Caco-2 (cell line): ENCODE data around the gene SLC25A52. TPM values are rescaled to one million over a fixed set of nuclear protein-coding genes. Genes with fewer than 3 reads are reported as not detected.

ENCODE experiments used
- BruUV-seq: library from RNA; stranded (reverse); fragments of 400-500 nt; replicated peaks from 2 replicates; lab custom pipeline; 2021; lab: Mats Ljungman, UMichigan
- CTCF ChIA-PET: fragments of 300-600 bp; sonication (Branson Sonifier 250); formaldehyde crosslinking; loops from one replicate; lab custom pipeline; 2022; ENCODE audit warnings: antibody characterized with exemption; lab: Charles Lee
- POLR2A ChIA-PET: fragments of 300-600 bp; sonication (Branson Sonifier 250); formaldehyde crosslinking; loops from one replicate; lab custom pipeline; 2022; ENCODE audit warnings: antibody characterized with exemption; lab: Charles Lee
- DNase-seq, 2 experiments: peaks; one replicate each; pipeline versions ENCODE4 v3.0.0 to v3.0.0-alpha.2; 2020 to 2022
- H3K27me3 ChIP-seq: replicated peaks from 2 replicates; pipeline ENCODE4 v1.6.0; 2011; ENCODE audit warnings: low read length; ENCODE audit not compliant: control insufficient read depth, insufficient read depth
- H3K36me3 ChIP-seq: 2 replicates; pipeline ENCODE4 v1.5.1; 2011; ENCODE audit warnings: low read length; ENCODE audit not compliant: control insufficient read depth, insufficient read depth
- H3K4me1 ChIP-seq: fragments of 250-450 bp; sonication (Bioruptor Pico); 2 replicates; pipeline ENCODE4 v1.5.1; 2020; ENCODE audit warnings: mild to moderate bottlenecking
- H3K4me3 ChIP-seq: 2 replicates; pipeline ENCODE4 v1.5.1; 2011; ENCODE audit warnings: low read depth, mild to moderate bottlenecking, control low read depth, low read length
- H3K9me3 ChIP-seq: fragments of 250-450 bp; sonication (Bioruptor Pico); 2 replicates; pipeline ENCODE4 v1.5.1; 2020; ENCODE audit warnings: mild to moderate bottlenecking, moderate library complexity
- H3K27ac Mint-ChIP-seq: one replicate; pipeline ENCODE4 v1.8.0; 2022; ENCODE audit warnings: mixed read lengths; ENCODE audit not compliant: unreplicated experiment
- H3K27me3 Mint-ChIP-seq: one replicate; pipeline ENCODE4 v1.8.0; 2022; ENCODE audit warnings: mixed read lengths; ENCODE audit not compliant: insufficient read depth, unreplicated experiment
- H3K36me3 Mint-ChIP-seq: one replicate; pipeline ENCODE4 v1.8.0; 2022; ENCODE audit warnings: mild to moderate bottlenecking, mixed read lengths; ENCODE audit not compliant: insufficient read depth, unreplicated experiment
- H3K4me1 Mint-ChIP-seq: one replicate; pipeline ENCODE4 v1.8.0; 2022; ENCODE audit warnings: low read depth, mixed read lengths; ENCODE audit not compliant: unreplicated experiment
- H3K4me3 Mint-ChIP-seq: one replicate; pipeline ENCODE4 v1.8.0; 2022; ENCODE audit warnings: mild to moderate bottlenecking, moderate library complexity, mixed read lengths; ENCODE audit not compliant: unreplicated experiment
- H3K9me3 Mint-ChIP-seq: one replicate; pipeline ENCODE4 v1.8.0; 2022; ENCODE audit warnings: mixed read lengths; ENCODE audit not compliant: unreplicated experiment
- CTCF ChIP-seq, 2 experiments: fragments of 200-600 bp in 1 of 2; IDR thresholded peaks; 1 replicate in 1 of 2; 2 replicates in 1 of 2; pipeline versions ENCODE4 v1.5.1 to v1.8.0; 2011 to 2022; ENCODE audit warnings: antibody characterized with exemption in 1 of 2, control low read depth in 1 of 2, inconsistent platforms in 1 of 2, low read depth in 1 of 2, low read length in 1 of 2, mild to moderate bottlenecking in 1 of 2, moderate library complexity in 1 of 2; ENCODE audit not compliant: insufficient read depth in 1 of 2, severe bottlenecking in 1 of 2, unreplicated experiment in 1 of 2
- intact Hi-C: fragments of 100-400 bp; cut with micrococcal nuclease; formaldehyde crosslinking; loops from one replicate; pipeline ENCODE4 v1.10.0; 2022; ENCODE audit not compliant: unreplicated experiment
- total RNA-seq: library from RNA; stranded (reverse); gene quantifications from 2 replicates; pipeline ENCODE4 v1.2.3, GENCODE V29; 2022

SLC25A52 gene
- total RNA-seq, 1 experiment from 2014 or later = not detected

GRCh38 chr18:31710826-31711225 is 49.9 kb downstream of the SLC25A52 start:
- H3K27me3 Mint-ChIP-seq = no peaks in the 10 kb centered on the region
- H3K36me3 Mint-ChIP-seq = no peaks in the 10 kb centered on the region
- no TSS peak for BruUV-seq
- Histone ChIP-seq H3K9me3 (no peaks in the 10 kb centered on the region), H3K4me1 (no peaks in the 10 kb centered on the region), H3K36me3 (no peaks in the 10 kb centered on the region), H3K27me3 (no peaks in the 10 kb centered on the region), H3K4me3 (no peak overlapping the region)
- intact Hi-C loops = loop anchor here (1.0 kb wide), 1 partner anchor 108 kb away; no protein-coding TSS in a partner anchor
- no peak overlapping the region for H3K4me3 Mint-ChIP-seq
- TF ChIP-seq CTCF (IDR thresholded peaks at IDR 0.05; ENCODE audit: insufficient read depth in 1 of 2, low read depth in 1 of 2, low read length in 1 of 2, severe bottlenecking in 1 of 2, unreplicated experiment in 1 of 2) = peak in 1 of 2 experiments; percentile 1
- ChIA-PET CTCF (no interaction called here), POLR2A (no interaction called here)
- H3K9me3 Mint-ChIP-seq = no peaks in the 10 kb centered on the region
- DNase-seq = peak in 1 of 2 experiments; percentile 7
- peak overlapping the region; percentile 78 for H3K27ac Mint-ChIP-seq
- no peaks in the 10 kb centered on the region for H3K4me1 Mint-ChIP-seq

Other genes starting within 250 kb of the SLC25A52 start
- gene TTR, start 169.0 kb downstream of the SLC25A52 start, total RNA-seq = 102 and 139 TPM in 2 replicates
- 22.4 and 28.5 TPM in 2 replicates for gene B4GALT6, start 76.3 kb downstream of the SLC25A52 start, total RNA-seq
- 19.8 and 21.1 TPM in 2 replicates for gene TRAPPC8, start 182.2 kb upstream of the SLC25A52 start, total RNA-seq